ENCODE data around the gene KRTAP17-1.
"Not testable (repeated sequence)": the region's sequence is repeated elsewhere in the genome, so short reads cannot be mapped to it uniquely, and the experiment has no call there.

Gene KRTAP17-1

DNA sequence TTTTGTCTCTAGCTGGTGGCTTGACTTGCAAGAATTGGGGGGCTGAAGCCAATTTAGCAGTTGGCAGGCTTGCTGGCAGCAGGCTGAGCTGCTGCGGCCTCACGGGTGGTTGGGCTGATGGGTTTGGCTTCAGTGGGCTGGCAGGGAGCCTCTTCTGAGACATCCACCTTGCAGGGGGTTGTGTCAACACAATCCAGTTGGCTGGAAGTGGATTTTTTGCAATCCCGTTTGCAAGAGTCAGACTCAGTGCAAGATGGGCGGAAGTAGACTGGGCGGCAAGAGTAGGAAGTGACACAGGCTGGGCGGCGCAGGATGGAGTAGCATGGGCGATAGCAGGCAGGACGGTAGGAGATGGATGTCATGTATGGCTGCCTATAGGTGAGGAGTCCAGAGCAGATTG lies 7.9 kb downstream of the KRTAP17-1 start:
- DNase-seq: no peak

DNA sequence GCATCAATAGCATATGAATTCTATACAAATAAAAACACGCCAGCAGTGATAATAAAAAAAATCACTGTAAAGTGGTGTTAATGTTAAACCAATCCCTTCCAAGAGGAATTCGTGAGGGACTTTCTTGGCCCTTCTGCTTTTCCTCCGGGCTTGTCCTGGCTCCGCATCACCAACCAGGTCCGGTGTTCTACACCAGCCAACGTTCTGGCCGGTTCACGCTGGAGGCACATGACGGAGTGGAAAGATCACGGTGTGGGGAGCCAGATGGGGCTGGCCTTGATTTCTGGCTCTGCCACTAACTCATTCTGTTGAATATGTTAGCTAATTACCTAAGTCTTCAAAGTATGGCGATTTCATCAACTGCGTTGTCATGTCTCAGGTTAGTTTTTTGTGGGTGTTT lies 11.4 kb downstream of the KRTAP17-1 start:
- no peak for DNase-seq

DNA sequence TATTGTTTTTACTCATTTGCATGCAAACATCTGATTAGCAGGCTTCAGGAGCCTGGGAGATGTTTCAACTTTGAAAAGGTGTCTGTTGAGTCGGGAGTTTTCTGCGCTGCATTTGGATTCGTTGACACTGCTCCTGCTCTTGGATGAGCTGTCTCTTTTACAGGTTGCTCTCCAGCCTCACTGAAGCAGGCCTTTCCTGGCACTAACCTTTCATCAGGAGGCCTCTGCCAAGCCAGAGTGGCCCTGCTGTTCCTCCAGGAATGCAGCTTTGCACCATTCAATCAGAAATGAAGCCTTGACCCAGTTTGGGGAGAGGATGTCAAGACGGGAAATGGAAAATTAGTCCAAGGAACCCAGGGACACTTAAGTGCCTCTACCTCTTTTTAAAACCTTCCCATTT lies 12.5 kb downstream of the KRTAP17-1 start:
- DNase-seq: no peak

DNA sequence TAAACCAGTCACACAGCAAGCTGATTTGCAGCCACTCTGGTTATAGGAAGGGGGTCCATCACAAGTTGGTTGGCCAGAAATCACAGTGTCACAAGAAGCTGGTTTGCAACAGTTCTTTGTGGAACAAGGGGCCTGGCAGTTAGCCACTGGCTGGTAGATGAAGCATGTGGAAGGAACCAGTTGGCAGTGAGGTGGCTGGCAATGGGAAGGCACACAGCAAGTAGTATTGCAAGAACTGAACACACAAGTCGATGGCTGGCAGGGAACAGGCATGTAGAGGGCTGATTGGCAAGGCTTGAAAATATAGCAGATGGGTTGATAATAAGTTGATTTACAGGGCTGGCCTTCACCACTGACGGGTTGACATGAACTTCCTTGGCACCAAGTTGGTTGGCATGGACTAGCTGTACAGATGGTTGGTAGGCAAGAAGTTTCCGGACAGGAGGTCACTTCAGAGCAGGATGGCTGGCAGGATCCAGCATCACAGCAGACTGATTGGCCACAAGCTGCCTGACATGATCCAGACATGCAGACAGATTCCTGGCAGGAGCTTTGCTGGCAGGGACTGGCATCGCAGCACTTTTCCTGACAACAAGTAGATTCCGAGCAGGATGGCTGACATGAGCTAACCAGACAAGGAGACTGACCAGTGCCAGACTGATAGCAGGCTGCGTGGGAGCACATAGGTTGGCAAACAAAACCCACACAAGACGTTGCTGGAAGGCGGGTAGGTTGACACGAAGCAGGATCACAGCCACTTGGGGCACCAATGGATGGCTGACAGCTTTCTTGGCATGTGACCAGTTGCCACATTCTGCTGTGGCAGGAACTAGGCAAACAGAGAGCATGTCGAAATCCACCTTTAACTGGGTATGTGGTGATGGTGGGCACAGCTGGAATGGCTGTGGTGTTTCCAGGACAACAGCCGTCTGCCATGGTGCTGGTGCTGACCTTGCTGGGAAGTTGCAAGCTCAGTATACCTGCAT lies 13.3 kb downstream of the KRTAP17-1 start, which contains the start of gene KRTAP29-1:
Gene KRTAP29-1 (minus strand): TSS at position 936 of the 986 bp plus-strand sequence. CDS start 0 bp downstream, at position 936.
- DNase-seq: no peak

- no peak for DNase-seq
These were observed 14.2 kb downstream of the KRTAP17-1 start for GRCh38 chr17:41301204-41301790.

GRCh38 chr17:41298458-41299135 lies 16.9 kb downstream of the KRTAP17-1 start:
- DNase-seq: no peak

DNA sequence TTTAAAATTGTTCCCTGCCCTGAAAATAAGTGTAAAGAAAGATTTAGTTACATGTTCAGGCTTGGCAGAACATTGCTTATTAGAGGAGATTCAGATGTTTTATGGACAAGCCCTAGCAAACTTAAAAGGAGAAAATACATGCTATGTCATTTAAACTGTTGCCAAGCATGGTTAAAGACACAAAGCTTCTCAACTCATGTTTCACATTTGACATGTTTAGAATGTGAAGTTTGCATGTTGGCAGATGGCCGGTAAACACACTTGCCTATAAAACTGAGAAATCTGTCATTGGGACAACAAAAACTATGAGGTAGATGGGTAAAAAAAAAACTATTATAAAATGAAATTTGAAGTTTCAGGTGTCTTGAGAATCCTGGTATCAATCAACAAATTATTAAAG lies 18.7 kb downstream of the KRTAP17-1 start:
- DNase-seq: no peak

DNA sequence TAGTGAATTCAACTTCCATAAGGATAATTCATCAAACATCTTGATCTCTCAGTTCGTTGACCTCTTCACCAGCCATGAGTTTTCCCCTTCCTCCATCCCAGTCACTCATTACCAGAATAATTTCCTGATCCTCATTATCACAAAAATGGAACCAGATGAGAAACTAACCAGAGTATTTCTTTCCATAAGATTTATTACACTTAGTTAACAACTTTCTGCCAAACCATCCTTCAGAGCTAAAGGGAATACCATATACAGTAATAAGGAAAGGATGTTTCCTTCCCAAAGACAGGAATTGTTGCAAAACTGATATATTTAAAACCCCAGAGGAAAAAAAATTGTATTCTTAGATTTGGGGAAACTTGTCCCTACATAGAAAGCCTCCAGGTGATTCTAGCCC lies 21.5 kb downstream of the KRTAP17-1 start:
- no peak for DNase-seq

DNA sequence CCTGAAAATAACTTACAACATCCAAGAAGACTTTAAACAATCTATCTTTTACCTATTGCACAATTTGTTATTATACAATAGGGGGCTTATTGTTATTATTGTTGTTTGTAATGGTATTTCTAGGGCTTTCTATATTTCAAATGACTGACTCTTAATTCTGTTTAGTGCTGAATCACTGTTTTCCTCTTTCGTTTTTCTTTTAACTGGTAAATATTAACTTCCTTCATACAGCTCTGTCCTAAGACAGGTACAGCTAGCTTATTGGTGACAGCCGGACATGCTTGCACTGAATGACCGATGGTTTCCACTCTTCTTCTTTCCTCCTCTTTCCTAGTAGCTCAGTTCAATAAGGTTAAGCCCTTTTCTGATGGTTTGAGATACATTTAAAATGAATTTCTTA lies 28.5 kb downstream of the KRTAP17-1 start:
- no peak for DNase-seq

GRCh38 chr17:41284546-41284945 lies 31.0 kb downstream of the KRTAP17-1 start:
- no peak for DNase-seq

DNA sequence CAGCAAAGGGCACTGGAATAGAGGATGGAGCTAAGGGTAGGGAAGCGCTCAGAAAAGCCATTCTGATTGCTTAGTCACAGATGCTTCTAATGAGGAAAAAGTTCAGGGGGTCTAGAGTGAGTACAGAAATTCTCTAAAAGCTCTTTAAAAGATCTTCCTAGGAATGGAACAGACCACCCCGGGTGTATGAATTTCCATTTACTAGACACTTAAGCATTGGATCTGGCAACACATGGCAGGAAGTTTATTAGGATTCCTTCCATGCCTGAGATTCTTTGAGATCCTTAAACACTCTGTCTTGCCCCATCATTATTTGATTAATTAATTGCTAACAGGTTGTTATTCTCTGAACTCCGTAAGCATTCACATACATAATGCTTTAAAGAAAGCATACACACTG lies 31.5 kb downstream of the KRTAP17-1 start:
- DNase-seq: no peak

DNA sequence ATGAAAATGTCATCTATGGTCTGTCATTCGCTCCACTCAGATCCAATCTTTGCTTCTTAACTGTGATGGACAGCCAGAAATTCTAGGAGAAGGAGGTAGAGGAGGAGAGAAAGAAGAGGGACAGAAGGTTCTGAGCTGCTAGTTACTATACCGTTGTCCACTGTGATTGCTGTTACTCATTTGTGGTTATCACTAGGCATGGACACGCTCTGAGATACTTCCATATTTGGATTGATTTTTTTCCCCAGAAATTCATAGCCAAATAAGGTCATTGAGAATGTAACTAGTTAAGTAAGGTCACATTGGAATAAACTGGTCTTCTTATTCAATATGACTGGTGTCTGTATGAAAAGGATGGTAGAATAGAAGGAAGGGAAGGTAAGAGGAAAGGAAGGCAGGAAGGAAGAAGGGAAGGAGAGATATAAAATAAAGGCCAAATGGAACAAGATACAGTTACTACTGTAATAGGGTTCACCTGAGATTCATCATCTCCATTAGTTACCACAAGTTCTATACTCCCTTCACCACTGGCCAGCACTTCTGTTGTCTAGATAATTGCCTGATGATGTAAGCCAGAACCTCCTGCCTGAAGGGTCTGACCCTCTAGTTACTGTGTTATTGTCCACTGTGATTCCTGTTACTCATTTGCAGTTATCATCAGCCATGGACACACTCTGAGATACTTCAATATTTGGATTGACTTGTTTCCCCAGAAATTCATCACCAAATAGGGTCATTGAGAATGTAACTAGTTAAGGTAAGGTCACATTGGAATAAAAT lies 37.1 kb downstream of the KRTAP17-1 start:
- no peak for DNase-seq

GRCh38 chr17:41275648-41276190 lies 39.8 kb downstream of the KRTAP17-1 start, which contains the start of gene KRTAP9-7:
Gene KRTAP9-7 (plus strand): TSS chr17:41275698. CDS start chr17:41275698, 0 bp downstream.
- not testable (repeated sequence) for DNase-seq

- no peak for DNase-seq
These were observed 43.7 kb downstream of the KRTAP17-1 start for GRCh38 chr17:41271858-41272257.

GRCh38 chr17:41271323-41271722 lies 44.2 kb downstream of the KRTAP17-1 start:
- not testable (repeated sequence) for DNase-seq

DNA sequence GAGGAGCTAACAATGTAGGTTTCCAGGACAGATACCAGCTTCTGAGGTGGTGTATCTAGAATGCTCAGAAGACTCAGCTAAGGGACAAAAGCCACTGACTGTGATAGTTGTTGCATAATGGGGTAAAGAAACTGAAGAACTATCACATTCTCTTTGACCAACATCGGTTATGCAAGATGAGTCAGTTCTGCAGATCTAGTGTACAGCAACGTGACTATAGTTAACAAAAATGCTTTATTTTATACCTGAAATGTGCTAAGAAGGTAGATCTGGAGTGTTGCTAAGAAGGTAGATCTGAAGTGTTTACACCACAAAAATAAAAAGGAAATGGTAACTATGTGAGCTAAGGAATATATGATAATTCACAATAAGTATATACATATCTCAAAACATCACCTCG lies 47.8 kb downstream of the KRTAP17-1 start:
- DNase-seq: no peak

DNA sequence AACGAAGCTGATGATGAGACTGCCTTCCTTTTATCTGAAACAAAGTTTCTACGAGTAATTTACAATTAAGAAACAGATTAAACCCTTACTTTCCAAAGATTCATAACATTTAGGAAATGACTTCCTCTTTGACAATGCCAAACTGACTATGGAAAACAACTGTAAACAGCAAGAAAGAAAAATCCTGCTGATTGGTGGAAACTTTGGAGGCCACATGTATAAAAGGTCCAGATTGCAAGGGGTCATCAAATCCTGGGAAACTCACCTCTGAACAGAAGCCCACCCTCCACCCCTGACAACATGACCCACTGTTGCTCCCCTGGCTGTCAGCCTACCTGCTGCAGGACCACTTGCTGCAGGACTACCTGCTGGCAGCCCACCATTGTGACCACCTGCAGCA lies 50.4 kb downstream of the KRTAP17-1 start, which contains the start of gene KRTAP9-6:
Gene KRTAP9-6 (plus strand): TSS at position 301 of the 400 bp plus-strand sequence. CDS start 0 bp downstream, at position 301.
- no peak for DNase-seq
